Activated CD4-positive, CD25-positive, alpha-beta regulatory T cell treated with anti-CD3 and anti-CD28 coated beads, Interleukin-2, amount 50 U/mL, for 72 hours (primary cell): ENCODE results near the gene THOC2.
"Not testable (repeated sequence)": the region's sequence is repeated elsewhere in the genome, so short reads cannot be mapped to it uniquely, and the experiment has no call there.

Experiments
- DNase-seq: peaks from one replicate; pipeline ENCODE4 v3.0.0; 2021

Gene THOC2

GRCh38 chrX:123736333-123736921, 3.6 kb upstream of the THOC2 start:
- no peak for DNase-seq

- DNase-seq = not testable (repeated sequence)
Observed at GRCh38 chrX:123735137-123735536, 2.3 kb upstream of the THOC2 start.

GRCh38 chrX:123734079-123734478, 1.2 kb upstream of the THOC2 start:
- DNase-seq = not testable (repeated sequence)

DNA sequence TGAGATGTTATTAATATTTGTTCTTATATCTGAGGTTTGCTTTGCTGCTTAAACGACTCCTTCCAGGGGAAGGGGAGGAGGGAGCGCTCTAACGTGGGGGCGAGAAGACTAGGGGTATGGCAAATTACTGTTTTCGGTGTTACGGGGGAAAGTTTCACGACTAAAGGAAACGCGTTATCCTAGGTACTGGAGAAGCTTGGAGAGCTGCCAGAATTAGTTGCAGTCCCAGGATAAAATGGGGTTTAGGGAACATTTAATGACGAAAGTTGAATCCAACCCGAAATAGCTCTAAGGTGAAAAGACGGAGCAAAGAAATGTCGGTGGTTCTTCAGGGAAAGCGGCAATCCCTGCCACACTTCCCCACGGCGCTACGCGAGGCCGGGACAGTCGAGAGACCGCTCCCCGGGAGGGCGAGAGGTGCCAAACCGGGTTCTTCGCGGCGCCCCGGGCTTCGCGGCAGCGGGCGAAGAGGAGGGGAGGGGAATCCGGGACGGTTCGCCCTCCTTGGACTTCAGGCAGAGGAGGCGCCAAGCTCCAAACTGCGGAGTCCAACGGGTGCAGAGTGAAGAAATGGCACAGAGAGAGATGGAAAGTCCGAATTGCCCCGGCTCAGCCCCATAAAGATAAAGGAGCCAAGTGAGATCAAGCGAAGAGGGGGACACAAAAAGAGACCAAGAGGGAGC, 724 bp downstream of the THOC2 start:
- DNase-seq = no peak

DNA sequence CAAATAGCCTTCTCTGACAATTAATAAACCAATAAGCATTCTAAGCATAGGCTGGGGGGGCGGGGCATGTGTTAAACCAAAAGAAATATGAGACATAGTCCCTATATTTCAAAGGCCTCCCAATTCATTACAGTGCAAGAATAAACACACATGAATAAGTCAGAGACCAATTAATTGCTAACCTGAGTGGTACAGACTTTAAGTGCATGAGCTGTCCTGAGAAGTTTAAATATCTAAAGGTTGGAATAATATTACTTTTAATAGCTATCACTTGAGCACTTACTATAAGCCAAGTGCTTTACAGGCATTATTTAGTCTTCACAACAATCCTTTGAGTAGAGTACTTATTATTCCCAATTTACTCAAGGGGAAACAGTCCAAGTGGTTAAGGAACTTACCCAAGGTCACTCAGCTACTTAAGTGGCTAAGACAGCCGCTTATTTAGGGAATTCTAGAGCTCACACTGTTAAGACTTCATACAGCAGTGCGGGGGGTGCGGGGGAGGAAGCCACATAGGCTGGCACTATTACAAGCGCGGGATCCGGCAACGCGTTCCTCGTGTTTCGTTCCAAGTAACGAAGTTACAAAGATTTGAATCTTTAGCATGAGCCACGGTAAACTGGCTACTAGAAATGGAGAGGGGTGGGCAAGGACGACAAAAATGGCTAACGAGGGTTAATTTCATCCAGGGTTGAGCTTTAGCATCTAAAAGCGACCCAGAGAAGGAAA, 1.4 kb downstream of the THOC2 start:
- no peak for DNase-seq

GRCh38 chrX:123728554-123728953, 4.3 kb downstream of the THOC2 start:
- DNase-seq = no peak

DNA sequence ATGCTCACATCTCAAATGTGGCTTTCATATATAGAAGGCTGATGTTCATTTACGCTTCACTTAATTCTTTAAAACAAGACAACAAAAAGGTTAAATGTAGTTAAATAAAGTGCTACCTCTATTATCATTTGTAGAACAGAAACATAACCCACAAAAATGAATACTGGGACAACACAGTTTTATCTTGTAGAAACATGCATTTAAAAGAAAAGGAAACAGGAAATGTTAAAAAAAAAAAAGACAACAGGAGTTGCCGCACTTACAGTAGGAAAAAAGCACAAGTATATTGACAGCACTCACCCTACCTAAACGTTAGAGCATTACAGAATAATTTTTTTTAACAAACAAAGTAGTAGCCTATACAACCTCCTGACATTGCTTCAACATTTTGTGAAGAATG, 4.8 kb downstream of the THOC2 start:
- no peak for DNase-seq

- DNase-seq = not testable (repeated sequence)
Observed at GRCh38 chrX:123722193-123722592, 10.7 kb downstream of the THOC2 start.

- DNase-seq = no peak
Observed at GRCh38 chrX:123720486-123720885, 12.4 kb downstream of the THOC2 start.

DNA sequence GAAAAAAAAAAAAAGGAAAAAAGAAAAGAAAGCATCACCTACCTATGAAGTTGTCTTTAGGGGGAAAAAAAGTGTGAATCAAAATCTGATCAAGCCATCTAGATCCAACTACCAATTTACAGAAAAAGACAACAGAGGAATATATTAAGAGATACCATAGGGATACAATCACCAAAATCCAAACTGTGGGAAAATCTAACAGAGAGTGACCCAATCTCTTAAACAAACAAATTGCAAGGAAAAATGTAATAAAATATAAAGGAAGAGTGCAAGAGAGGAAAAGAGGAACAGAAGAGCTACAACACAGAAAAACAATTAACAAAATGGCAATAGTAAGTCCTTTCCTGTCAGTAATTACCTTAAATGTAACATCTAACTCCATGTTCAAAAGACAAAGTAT, 19.0 kb downstream of the THOC2 start:
- no peak for DNase-seq

GRCh38 chrX:123713434-123713833, 19.4 kb downstream of the THOC2 start:
- no peak for DNase-seq

- DNase-seq = not testable (repeated sequence)
Observed at GRCh38 chrX:123711201-123711600, 21.7 kb downstream of the THOC2 start.

- DNase-seq = no peak
Observed at GRCh38 chrX:123704781-123705180, 28.1 kb downstream of the THOC2 start.

DNA sequence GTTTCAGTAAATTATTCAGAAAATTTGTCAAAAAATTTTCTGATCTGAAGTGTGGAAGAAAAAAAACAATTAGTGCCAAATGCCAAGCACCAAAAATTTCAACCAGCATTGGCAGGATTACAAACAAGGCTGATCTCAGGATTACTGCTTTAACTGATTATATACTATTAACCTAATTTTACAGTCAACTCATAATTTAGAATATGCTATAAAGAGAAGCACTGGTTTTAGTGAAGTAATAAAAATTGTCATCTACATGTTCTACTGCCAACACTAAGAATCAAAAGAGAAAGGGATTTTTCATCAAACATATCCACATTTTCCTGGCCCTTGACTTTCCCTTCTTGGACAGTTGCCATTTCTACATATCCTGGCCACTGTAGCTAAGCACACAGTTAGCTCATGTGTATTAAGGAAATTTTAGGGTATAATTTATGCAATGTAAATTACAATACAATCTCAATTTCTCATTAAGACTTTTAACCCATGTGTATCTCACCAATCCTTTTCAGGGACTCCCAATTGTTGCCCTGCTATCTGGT, 33.8 kb downstream of the THOC2 start:
- DNase-seq = no peak

DNA sequence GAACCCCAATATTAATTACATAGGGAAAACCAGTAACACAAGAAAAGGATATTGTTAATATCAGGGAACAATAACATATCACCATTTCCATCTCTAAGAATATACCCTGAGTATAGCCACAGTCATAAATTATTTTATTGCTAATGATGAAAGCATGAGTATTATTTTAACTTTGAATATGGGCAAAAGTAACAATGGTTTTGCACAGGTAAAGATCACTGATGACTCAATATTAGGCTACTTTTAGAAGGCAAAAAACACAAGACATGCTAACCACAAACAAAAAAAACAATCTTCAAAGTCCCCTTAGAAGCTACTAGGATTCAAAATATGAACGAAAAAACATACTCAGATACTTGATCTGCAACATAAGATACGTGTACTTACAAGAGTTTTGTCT, 36.5 kb downstream of the THOC2 start:
- DNase-seq = no peak

GRCh38 chrX:123695242-123695641, 37.6 kb downstream of the THOC2 start:
- DNase-seq = no peak

- DNase-seq = no peak
Observed at GRCh38 chrX:123691776-123692175, 41.1 kb downstream of the THOC2 start.

DNA sequence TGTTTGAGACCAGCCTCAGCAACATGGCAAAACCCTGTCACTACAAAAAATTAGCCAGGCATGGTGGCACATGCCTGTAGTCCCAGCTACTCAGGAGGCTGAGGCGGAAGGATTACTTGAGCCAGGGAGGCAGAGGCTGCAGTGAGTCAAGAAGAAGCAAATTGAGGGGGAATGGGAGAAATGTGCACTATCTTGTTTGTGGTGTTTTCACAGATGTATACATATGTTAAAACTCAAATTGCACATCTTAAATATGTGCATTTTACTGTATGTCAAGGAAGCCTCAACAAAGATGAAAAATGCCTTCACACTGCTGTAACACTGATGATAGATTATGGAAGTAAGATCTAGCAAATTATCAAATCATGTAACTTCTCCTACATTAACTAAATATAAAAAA, 44.3 kb downstream of the THOC2 start:
- DNase-seq = no peak

GRCh38 chrX:123685232-123685631, 47.6 kb downstream of the THOC2 start:
- DNase-seq = no peak

- DNase-seq = no peak
Observed at GRCh38 chrX:123682186-123682585, 50.7 kb downstream of the THOC2 start.

DNA sequence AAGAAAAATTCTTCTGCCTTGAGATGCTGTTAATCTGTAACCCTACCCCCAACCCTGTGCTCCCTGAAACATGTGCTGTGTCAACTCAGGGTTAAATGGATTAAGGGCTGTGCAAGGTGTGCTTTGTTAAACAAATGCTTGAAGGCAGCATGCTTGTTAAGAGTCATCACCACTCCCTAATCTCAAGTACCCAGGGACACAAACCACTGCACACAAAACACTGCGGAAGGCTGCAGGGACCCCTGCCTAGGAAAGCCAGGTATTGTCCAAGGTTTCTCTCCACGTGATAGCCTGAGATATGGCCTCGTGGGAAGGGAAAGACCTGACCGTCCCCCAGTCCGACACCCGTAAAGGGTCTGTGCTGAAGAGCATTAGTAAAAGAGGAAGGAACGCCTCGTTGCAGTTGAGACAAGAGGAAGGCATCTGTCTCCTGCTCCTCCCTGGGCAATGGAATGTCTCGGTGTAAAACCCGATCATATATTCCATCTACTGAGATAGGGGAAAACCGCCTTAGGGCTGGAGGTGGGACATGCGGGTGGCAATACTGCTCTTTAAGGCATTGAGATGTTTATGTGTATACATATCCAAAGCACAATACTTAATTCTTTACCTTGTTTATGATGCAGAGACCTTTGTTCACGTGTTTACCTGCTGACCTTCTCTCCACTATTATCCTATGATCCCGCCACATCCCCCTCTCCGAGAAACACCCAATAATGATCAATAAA, 53.0 kb downstream of the THOC2 start:
- not testable (repeated sequence) for DNase-seq

DNA sequence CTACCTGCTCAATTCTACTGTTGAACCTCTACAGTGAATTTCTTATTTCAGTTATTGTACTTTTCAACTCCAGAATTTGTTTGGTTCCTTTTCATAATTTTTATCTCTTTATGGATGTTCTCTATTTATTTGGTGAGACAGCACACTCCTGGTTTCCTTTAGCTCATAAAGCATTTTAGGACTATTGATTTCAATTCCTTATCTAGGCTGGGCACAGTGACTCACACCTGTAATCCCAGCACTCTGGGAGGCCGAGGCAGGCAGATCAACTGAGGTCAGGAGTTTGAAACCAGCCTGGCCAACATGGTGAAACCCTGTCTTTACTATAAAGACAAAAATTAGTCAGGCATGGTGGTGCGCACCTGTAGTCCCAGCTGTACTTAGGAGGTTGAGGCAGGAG, 57.7 kb downstream of the THOC2 start:
- DNase-seq = no peak

GRCh38 chrX:123673813-123674212, 59.0 kb downstream of the THOC2 start:
- no peak for DNase-seq
